Neural crest cell (in vitro differentiated cells): ENCODE data around the gene MON2. TPM values are rescaled to one million over a fixed set of nuclear protein-coding genes. Genes with fewer than 3 reads are reported as not detected.

Experiments used
- DNase-seq: peaks from one replicate; pipeline ENCODE4 v3.0.0; 2021; ENCODE audit warnings: low read depth, mixed read lengths, low spot score
- H3K27ac Mint-ChIP-seq: one replicate; pipeline ENCODE4 v1.8.0; 2021; ENCODE audit warnings: mild to moderate bottlenecking, mixed read lengths; ENCODE audit not compliant: unreplicated experiment
- H3K27me3 Mint-ChIP-seq: 2 replicates; pipeline ENCODE4 v1.8.0; 2021; ENCODE audit warnings: low read depth, mild to moderate bottlenecking, mixed read lengths
- H3K36me3 Mint-ChIP-seq: 2 replicates; pipeline ENCODE4 v1.8.0; 2021; ENCODE audit warnings: low read depth, mild to moderate bottlenecking, mixed read lengths
- H3K4me1 Mint-ChIP-seq: 2 replicates; pipeline ENCODE4 v1.8.0; 2021; ENCODE audit warnings: mixed read lengths
- H3K4me3 Mint-ChIP-seq: one replicate; pipeline ENCODE4 v1.8.0; 2021; ENCODE audit warnings: mild to moderate bottlenecking, mixed read lengths
- H3K9me3 Mint-ChIP-seq: 2 replicates; pipeline ENCODE4 v1.8.0; 2021; ENCODE audit warnings: mixed read lengths
- CTCF ChIP-seq: fragments of 200-600 bp; sonication (generic); conservative IDR thresholded peaks from 2 replicates; pipeline ENCODE4 v1.5.0; 2021; ENCODE audit warnings: antibody characterized with exemption, mild to moderate bottlenecking
- total RNA-seq: library from RNA; stranded (reverse); gene quantifications from 2 replicates; pipeline ENCODE4 v1.2.1, GENCODE V29; 2021

MON2 gene
- total RNA-seq, 1 donor from 2014 or later, result 40.1 TPM

- Mint-ChIP-seq H3K36me3 (no peaks in the 10 kb centered on the region), H3K27ac (no peak overlapping the region), H3K4me1 (peaks cover 80% of the 10 kb centered on the region), H3K4me3 (peak overlapping the region; percentile 87), H3K27me3 (peaks cover 12% of the 10 kb centered on the region), H3K9me3 (no peaks in the 10 kb centered on the region)
- no peak for TF ChIP-seq CTCF
- DNase-seq, result peak; percentile 44
Observed at GRCh38 chr12:62631471-62632410, 165.1 kb downstream of the MON2 start.

- Mint-ChIP-seq H3K27me3 (peaks cover 8% of the 10 kb centered on the region), H3K9me3 (no peaks in the 10 kb centered on the region), H3K4me1 (peaks cover 73% of the 10 kb centered on the region), H3K36me3 (no peaks in the 10 kb centered on the region), H3K4me3 (peak overlapping the region; percentile 87), H3K27ac (peak overlapping the region; percentile 90)
- DNase-seq, result peak; percentile 40
- no peak for TF ChIP-seq CTCF
Observed at GRCh38 chr12:62632411-62632918, 165.8 kb downstream of the MON2 start.

GRCh38 chr12:62635649-62636048, 169.0 kb downstream of the MON2 start:
- TF ChIP-seq CTCF, result no peak
- no peaks in the 10 kb centered on the region for H3K9me3 Mint-ChIP-seq
- no peak overlapping the region for H3K4me3 Mint-ChIP-seq
- no peak overlapping the region for H3K27ac Mint-ChIP-seq
- no peak for DNase-seq
- H3K27me3 Mint-ChIP-seq, result peaks cover 4% of the 10 kb centered on the region
- no peaks in the 10 kb centered on the region for H3K36me3 Mint-ChIP-seq
- H3K4me1 Mint-ChIP-seq, result peaks cover 46% of the 10 kb centered on the region

- no peak overlapping the region for H3K4me3 Mint-ChIP-seq
- no peaks in the 10 kb centered on the region for H3K36me3 Mint-ChIP-seq
- no peak for DNase-seq
- peaks cover 38% of the 10 kb centered on the region for H3K4me1 Mint-ChIP-seq
- H3K9me3 Mint-ChIP-seq, result no peaks in the 10 kb centered on the region
- H3K27me3 Mint-ChIP-seq, result no peaks in the 10 kb centered on the region
- no peak for TF ChIP-seq CTCF
- no peak overlapping the region for H3K27ac Mint-ChIP-seq
Observed at GRCh38 chr12:62637679-62638078, 171.1 kb downstream of the MON2 start.

GRCh38 chr12:62640910-62641448, 174.4 kb downstream of the MON2 start:
- DNase-seq, result no peak
- TF ChIP-seq CTCF, result no peak
- Mint-ChIP-seq H3K4me1 (peaks cover 36% of the 10 kb centered on the region), H3K9me3 (no peaks in the 10 kb centered on the region), H3K27me3 (no peaks in the 10 kb centered on the region), H3K27ac (no peak overlapping the region), H3K36me3 (no peaks in the 10 kb centered on the region), H3K4me3 (no peak overlapping the region)
